G401.6 (cell line): ENCODE data around the gene PI4KB.

Source experiments
- FAIRE-seq: peaks from 2 replicates; lab custom pipeline; 2012; peaks lifted over from hg19 to GRCh38; lab: Jason Lieb, UNC

The PI4KB gene

DNA sequence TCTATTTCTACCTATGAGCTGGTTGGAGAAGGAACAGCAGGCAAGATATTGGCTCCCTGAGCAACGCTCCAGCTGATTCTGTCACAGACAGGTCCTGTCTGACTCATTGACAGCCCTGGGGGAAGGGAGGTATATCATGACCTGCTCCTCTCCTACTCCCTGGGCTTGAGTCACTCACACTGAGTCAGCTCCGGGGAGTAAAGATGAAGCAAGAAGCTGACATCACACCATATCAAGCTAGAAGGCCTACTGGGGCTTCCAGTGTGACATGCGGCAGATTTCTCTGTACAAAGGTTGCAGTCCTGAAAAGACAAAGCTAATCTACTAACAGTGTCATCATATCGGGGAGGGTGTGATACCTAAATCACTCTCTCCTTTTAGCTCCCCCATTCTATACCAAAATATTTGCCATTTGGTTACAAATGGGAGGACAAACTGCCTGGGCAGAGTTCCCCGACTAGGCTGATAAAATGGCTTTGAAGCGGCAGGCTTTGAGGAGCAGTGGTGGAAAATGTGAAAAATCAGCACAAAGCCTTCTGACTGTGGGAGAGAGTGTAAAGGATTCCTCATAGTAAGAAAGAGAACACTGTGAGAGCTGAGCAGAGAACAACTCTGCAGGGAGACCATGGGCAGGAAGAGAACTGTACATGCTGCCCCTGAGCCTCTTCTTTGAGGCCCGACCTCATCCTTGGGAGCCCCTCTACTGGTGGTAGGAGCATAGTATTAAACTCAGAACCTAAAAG, 15.5 kb downstream of the PI4KB start:
- FAIRE-seq = no peak

DNA sequence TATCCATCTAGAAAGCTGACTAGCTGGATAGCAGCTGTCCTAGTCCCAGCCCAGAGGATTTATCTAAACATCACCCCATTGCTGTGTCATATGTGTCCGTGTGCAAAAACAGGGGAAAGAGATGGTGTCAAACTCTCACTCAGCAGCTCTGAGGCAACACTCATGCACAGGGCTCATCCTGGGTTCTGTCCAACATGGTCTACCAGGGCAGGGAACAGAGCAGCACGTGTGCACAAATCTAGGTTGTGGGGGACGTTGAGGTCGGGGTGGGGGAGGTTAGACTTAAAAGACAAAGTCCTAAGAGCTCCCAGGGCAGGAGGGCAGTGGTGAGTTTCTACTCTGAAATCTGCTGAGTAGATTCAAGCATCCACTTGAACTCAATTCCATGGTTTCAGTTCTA, 16.2 kb downstream of the PI4KB start:
- no peak for FAIRE-seq

DNA sequence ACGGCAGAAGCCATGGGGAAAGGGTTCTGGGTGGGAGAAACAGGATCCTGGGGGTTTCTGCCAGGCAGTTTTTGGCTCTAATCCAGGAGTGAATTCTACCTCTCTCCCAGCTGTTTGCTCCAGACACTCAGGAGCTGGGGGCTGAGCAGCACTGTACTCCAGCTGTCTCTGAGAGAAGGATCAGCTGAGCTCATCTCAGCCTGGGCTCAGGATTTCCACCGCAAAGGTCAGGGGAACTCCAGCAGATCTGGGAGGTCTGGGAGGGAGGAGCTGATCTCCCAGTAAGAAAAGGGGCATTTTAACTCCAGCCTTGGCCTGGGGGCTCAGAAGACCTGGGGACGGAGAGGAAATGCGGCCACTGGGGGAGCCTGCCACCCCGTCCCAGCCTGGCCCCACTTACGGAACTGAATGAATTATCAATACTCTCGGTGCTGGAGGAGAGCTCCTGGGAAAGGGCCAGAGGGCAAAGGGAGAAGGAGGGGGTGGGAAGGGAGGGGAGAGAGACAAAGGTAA, 17.3 kb downstream of the PI4KB start:
- FAIRE-seq = no peak

DNA sequence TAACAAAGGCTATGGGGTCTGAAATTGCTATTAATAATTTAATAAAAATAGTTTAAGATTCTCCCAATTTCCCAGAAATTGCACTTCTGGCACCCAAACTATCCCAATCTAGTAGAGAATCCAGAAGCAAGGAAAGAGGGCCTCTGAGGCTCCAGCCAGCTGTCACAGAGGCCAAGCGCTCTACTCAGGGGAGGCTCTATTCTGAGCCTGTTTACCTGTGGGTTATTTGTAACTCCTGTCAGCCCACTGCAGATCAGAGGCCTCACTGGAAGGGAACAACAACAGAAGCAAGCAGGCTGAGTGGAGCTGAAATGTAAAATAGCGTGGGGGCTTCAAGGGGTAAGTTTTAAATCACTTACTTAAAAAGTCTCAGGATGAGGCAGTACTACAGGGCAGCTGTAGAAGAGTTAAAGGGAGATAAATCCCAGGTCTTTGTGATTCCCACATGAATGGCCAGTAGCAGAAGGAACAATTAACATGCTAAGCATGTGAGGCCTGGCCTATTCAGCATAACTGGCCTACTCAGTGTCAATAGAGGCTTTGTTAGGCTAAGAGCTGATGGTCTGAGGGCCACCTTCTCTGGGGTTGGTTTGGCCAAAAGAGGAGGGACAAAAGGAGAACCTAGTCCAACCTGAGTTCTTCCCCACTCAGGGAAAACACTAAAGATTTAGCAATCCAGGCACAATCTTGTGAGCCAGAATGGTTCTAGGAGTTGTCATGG, 32.3 kb downstream of the PI4KB start:
- FAIRE-seq = no peak

DNA sequence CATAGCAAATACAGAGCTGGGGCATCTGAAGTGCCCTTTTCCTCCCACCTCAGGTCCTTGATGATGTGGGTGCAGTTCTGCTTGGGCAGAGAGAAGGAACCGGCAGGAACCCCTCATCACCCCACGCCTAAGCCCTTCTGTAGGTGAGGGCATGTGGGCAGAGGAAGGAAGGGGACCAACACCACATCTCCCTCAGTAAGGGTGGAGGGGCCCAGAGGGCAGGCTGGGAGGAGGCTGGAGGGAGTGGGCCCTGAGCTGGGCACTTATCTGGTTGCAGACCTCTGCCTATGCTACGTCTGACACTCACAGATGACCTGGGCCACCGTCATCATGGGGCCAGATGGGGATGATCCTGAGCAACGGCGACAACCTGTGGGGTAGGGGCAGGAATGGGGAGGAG, 34.1 kb downstream of the PI4KB start:
- no peak for FAIRE-seq

DNA sequence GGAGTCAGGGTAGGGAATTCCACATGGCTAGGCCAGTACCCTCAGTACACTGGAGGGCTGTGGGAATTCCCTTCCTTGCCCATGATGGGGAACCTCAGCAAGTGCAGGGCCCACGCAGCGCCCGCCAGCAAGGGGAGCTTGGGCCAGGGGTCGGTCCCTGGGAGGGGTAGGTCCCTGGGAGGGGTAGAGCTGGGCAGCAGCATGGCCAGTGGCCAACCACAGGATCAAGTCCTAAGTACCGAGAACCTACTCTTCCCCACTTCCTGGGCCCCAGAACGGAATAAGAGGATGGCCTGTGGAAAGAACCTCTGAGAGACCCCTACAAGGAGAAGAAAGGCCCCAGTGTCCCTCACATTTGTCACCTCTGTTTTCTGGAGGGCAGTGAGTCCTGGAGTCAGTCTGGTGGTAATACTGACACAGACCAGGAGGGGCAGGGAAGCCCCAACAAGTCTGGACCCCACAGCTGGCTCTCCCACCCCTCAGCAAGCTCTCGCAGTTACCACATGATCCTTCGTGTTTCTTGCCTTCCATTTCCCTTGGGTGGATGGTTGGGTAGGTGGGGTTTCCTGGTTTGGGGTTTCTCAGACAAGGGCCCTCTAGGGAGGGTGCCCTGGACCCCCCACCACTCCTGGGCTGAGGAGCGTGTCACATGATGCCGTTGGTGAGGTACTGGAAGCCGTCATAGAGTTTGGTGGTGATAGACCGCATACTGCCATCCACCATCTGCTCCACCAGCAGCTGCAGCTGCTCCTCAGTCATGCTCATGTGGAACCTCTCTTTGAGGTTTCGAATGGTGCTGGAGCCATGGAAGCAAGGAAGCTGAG, 34.8 kb downstream of the PI4KB start:
- FAIRE-seq = no peak

DNA sequence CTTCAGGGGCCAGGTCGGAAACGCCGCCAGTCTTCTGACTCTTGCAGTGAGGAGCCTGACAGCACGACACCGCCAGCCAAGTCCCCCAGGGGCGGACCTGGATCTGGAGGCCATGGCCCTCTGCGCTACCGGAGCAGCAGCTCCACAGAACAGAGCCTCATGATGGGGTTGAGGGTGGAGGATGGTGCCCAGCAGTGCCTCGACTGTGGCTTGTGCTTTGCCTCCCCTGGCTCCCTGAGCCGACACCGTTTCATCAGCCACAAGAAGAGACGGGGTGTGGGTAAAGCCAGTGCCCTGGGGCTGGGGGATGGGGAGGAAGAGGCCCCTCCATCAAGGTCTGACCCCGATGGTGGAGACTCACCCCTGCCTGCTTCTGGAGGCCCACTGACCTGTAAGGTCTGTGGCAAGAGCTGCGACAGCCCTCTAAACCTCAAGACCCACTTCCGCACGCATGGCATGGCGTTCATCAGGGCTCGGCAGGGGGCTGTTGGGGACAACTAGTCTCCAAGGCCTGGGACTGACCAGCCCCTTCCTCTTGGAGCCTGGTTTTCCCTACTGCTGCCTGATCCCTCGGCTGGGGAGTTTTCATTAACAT, 36.4 kb downstream of the PI4KB start:
- FAIRE-seq = no peak

DNA sequence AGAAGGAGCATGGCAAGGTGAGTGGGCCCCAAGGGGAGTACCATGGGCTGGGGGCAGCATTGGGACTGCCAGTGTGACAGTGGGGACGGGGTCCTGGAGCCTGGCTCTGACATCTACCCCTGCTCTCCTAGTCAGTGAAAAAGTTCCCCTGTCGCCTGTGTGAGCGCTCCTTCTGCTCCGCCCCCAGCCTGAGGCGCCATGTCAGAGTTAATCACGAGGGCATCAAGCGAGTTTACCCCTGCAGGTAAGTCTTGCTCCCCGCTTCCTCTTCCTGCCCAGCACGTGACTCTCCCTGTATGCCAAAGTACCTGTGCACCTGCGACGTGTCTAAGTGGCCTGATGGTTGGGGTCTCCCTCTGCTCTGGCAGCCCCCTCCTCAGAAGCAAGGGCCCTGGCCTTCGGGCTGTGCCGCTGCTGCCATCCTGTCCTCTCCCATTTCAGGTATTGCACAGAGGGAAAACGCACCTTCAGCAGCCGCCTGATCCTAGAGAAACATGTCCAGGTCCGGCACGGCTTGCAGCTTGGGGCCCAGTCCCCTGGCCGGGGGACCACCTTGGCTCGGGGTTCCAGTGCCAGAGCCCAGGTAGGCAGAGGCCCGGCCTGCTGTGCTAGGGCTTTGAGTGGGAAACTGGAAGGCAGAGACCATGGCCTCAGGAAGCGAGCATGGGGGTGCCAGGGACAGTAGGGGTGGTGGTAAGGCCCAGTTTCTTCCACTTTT, 37.1 kb downstream of the PI4KB start:
- FAIRE-seq = no peak

DNA sequence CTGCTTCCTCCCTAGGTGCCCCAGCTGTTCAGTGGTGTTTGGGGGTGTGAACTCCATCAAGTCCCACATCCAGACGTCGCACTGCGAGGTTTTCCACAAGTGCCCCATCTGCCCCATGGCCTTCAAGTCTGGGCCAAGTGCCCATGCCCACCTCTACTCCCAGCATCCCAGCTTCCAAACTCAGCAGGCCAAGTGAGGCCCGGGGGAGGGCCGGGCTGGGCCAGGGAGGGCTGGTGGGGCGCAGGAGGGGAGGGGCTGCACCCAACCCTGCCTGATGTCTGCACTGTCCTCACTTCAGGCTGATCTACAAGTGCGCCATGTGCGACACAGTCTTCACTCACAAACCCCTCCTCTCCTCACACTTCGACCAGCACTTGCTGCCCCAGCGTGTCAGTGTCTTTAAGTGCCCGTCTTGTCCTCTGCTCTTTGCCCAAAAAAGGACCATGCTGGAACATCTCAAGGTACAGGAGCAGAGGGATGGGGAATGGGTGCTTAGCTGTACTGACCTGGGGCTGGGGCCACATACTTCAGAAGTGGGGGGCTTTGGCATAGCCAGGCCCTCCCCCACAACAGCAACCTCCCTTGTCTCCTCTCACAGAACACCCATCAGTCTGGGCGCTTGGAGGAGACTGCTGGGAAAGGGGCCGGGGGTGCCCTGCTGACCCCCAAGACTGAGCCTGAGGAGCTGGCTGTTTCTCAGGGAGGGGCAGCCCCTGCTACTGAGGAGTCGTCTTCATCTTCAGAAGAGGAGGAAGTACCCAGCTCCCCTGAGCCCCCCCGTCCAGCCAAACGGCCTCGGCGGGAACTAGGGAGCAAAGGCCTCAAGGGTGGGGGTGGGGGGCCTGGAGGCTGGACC, 37.9 kb downstream of the PI4KB start:
- FAIRE-seq = no peak

DNA sequence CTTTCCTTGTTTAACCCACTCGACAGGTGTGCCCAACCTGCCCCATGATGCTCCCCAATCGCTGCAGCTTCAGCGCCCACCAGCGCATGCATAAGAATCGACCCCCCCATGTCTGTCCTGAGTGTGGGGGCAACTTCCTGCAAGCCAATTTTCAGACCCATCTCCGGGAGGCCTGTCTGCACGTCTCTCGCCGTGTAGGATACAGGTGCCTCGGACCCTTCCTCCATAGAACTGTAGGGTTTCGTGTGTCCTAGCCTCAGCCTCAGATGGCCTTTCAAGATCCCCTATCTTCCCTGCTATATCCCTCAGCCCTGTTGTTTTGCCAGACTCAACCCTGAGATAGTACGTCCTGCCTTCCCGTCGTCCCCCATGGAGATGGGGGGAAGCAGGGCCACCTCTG, 38.7 kb downstream of the PI4KB start:
- FAIRE-seq = no peak

DNA sequence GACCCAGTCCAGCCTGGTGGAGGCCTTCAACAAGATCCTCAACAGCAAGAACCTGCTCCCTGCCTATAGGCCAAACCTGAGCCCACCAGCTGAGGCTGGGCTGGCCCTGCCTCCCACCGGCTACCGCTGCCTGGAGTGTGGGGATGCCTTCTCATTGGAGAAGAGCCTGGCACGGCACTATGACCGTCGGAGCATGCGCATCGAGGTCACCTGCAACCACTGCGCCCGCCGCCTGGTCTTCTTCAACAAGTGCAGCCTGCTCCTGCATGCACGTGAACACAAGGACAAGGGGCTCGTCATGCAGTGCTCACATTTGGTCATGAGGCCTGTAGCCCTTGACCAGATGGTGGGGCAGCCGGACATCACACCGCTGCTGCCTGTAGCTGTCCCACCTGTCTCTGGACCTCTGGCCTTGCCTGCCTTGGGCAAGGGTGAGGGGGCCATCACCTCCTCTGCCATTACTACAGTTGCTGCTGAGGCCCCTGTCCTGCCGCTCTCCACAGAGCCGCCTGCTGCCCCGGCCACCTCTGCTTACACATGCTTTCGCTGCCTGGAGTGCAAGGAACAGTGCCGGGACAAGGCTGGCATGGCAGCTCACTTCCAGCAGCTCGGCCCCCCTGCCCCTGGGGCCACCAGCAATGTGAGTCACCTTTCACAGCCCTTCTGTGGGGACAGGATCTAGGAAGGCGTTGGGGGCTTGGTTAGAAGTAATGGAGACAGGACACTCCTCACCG, 39.3 kb downstream of the PI4KB start:
- no peak for FAIRE-seq

DNA sequence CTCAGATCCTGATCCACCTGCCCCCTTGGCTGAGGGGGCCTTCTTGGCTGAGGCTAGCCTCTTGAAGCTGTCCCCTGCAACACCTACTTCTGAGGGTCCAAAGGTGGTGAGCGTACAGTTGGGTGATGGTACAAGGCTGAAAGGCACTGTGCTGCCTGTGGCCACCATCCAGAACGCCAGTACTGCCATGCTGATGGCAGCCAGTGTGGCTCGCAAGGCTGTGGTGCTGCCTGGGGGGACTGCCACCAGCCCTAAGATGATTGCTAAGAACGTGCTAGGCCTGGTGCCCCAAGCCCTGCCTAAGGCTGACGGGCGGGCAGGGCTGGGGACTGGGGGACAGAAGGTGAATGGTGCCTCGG, 39.9 kb downstream of the PI4KB start:
- no peak for FAIRE-seq

DNA sequence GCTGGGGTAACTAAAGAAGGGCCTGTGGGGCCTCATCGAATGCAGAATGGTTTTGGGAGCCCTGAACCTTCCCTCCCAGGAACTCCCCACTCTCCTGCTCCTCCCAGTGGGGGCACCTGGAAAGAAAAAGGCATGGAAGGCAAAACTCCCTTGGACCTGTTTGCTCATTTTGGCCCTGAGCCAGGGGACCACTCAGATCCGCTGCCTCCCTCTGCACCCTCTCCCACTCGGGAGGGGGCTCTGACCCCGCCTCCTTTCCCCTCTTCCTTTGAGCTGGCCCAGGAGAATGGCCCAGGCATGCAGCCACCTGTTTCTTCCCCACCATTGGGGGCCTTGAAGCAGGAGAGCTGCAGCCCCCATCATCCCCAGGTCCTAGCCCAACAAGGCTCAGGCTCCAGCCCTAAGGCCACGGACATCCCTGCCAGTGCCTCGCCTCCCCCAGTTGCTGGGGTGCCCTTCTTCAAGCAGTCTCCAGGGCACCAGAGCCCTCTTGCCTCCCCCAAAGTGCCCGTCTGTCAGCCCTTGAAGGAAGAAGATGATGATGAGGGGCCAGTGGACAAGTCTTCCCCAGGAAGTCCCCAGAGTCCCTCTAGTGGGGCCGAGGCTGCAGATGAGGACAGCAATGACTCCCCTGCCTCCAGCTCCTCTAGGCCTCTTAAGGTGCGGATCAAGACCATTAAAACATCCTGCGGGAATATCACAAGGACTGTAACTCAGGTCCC, 40.4 kb downstream of the PI4KB start:
- no peak for FAIRE-seq

DNA sequence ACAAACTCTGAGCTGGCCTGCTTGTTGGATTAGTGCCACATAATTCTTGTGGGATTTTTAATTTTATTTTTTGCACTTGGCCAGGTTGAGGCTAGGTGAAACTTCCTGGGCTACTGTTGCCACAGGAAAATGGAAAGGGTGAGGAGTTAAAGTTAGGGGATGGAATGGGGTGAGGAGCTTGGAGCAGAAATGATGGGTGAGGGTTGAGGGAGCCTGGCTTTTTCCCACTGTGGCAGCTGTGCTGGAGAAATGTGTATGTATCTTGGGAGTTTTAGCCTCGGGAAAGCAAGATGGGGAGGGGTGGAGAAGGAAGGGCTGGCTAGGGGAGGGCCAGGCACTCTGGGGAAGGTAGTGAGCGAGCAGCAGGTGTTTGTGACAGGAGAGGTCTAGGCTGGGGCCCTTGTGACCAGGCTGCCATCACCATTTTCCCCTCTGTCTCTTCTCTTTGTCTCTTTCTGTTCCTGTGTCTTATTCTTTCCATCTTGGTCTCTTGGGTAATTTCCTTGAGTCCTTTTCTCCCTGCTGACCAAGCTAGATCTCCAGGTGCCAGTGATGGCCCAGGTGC, 43.1 kb downstream of the PI4KB start:
- FAIRE-seq = no peak

DNA sequence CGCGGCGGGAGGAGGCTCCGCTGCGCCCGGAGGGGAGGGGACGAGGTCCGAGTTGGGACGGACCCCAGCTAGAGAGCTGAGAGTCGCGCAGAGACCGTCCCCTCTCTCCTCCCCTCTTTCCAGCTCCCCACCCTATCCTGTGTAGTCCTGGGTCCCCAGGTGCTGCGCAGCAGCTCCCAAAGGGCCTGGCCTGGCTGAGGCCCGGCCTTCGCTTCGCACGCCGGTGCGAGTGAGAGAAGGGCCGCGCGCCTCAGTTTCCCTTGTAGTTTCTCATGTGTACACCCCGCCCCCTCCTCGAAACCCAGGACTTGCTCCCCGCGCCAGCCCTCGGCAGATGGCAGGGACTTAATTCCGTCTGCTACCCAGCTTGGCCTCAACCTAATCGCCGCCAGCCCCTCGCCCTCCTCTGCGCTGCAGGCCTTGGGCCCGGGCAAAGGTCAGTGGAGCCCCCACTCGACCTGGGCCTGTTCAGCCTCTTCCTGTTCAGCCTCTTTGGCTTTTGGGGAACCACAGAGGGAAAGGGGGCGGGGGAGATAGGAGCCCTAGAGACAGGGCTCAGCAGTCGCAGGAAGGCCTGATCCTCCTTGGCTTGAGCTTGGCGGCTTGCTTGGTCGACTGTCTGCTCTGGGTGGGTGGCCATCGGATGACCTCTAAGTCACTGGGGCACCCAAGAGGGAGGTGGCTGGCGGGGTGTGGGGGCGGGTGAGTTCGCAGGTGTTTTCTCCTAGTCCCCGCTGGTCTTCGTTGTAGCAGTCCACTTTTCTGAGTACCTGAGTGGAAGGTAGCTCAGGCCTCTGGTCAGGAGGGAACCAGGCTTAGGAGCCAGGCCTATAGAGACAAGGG, 44.1 kb downstream of the PI4KB start:
- no peak for FAIRE-seq

DNA sequence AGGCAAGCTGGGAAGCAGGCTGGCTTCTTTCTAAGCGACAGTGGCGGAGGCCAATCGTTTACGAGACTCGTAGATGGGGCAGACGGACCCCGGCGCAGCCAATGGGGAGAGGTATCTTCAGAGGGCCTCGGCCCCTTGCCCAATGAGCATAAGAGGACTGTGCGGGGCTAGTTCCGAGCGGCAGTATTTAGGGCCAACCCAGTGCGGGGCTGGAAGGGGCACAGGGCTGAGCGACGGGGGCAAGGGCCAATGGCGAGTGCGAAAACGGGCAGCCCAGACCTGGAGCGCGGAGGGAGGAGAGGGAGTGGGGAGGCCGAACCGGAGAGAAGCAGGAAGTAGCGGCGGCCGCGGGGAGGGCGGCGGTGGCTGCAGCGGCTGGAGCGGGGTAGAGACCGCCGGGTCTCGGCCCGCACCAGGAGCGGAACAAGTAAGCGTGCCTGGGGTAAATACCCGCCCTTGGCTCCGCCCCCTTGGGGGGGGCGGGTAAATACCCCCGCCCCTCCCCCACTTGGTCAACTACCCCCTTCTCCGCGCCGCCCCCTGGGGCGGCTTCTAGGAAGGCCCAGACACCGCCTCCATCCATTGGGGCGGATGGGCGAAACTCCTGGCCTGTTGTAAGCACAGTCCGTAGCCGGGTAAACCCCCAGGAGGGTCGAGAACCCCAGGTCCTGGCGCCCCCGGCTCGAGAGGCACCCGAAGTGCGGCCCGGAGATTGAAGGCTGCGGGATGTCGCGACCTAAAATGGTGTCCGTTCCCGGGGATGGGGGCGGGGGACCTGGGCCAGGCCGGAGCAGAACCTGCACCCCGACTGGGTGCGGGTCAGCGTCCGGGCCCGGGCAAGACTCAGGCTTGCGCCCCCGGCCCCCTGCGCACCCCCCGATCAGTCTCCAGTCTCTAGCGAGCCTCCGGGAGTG, 45.0 kb downstream of the PI4KB start, which contains the start of gene ZNF687:
ZNF687 (plus strand) TSS at position 331 of the 914 bp plus-strand sequence. CDS start 3,993 bp downstream, outside the sequence.
- peak; percentile 97 for FAIRE-seq
